ENCODE measurements around the gene UPF1. TPM values are rescaled to one million over a fixed set of nuclear protein-coding genes. Genes with fewer than 3 reads are reported as not detected.

UPF1 gene
- total RNA-seq, 4 donors from 2014 or later: 63.9 to 157 (median 127) TPM

GRCh38 chr19:18858906-18859646 lies 27.3 kb downstream of the UPF1 start:
- TF ChIP-seq CTCF (IDR thresholded peaks at IDR 0.05) (no peak), POLR2A (IDR thresholded peaks at IDR 0.05) (no peak)
- peak in 1 of 3 donors; percentile 43 for DNase-seq
- H3K36me3 ChIP-seq: peaks cover 0 to 100% (median 0%) of the 10 kb centered on the region in 3 donors

GRCh38 chr19:18859676-18860301 lies 28.0 kb downstream of the UPF1 start:
- Histone ChIP-seq H3K27ac (no peak overlapping the region), H3K9me3 (no peaks in the 10 kb centered on the region), H3K4me3 (no peak overlapping the region), H3K36me3 (peaks cover 0 to 100% (median 0%) of the 10 kb centered on the region in 3 donors), H3K27me3 (no peaks in the 10 kb centered on the region), H3K4me1 (no peaks in the 10 kb centered on the region)
- DNase-seq: peak in 1 of 3 donors; percentile 43
- TF ChIP-seq POLR2A (IDR thresholded peaks at IDR 0.05) (no peak), CTCF (IDR thresholded peaks at IDR 0.05) (no peak)

More at GRCh38 chr19:18858906-18859646, 27.3 kb downstream of the UPF1 start:
- no peak overlapping the region for H3K4me3 ChIP-seq
- no peak overlapping the region for H3K27ac ChIP-seq
- no peaks in the 10 kb centered on the region for H3K4me1 ChIP-seq
- no peaks in the 10 kb centered on the region for H3K27me3 ChIP-seq
- H3K9me3 ChIP-seq: no peaks in the 10 kb centered on the region

- Histone ChIP-seq H3K36me3 (peaks cover 0 to 100% (median 0%) of the 10 kb centered on the region in 3 donors), H3K27ac (no peak overlapping the region), H3K27me3 (no peaks in the 10 kb centered on the region), H3K4me3 (no peak overlapping the region), H3K9me3 (no peaks in the 10 kb centered on the region), H3K4me1 (no peaks in the 10 kb centered on the region)
- TF ChIP-seq POLR2A (IDR thresholded peaks at IDR 0.05) (no peak), CTCF (IDR thresholded peaks at IDR 0.05) (no peak)
- no peak for DNase-seq
Observed at GRCh38 chr19:18860302-18860700, 28.5 kb downstream of the UPF1 start.

- Histone ChIP-seq H3K4me3 (no peak overlapping the region), H3K27me3 (no peaks in the 10 kb centered on the region), H3K4me1 (no peaks in the 10 kb centered on the region), H3K27ac (no peak overlapping the region), H3K9me3 (no peaks in the 10 kb centered on the region), H3K36me3 (peaks cover 0 to 100% (median 0%) of the 10 kb centered on the region in 3 donors)
- TF ChIP-seq CTCF (IDR thresholded peaks at IDR 0.05) (no peak), POLR2A (IDR thresholded peaks at IDR 0.05) (no peak)
- no peak for DNase-seq
Observed at GRCh38 chr19:18860725-18861124, 29.0 kb downstream of the UPF1 start.

GRCh38 chr19:18861235-18861634 lies 29.5 kb downstream of the UPF1 start:
- H3K27ac ChIP-seq: no peak overlapping the region
- H3K4me3 ChIP-seq: no peak overlapping the region
- DNase-seq: peak in 1 of 3 donors; percentile 40
- H3K4me1 ChIP-seq: no peaks in the 10 kb centered on the region
- H3K9me3 ChIP-seq: no peaks in the 10 kb centered on the region
- no peaks in the 10 kb centered on the region for H3K27me3 ChIP-seq
- TF ChIP-seq CTCF (IDR thresholded peaks at IDR 0.05) (no peak), POLR2A (IDR thresholded peaks at IDR 0.05) (no peak)
- H3K36me3 ChIP-seq: peaks cover 0 to 100% (median 0%) of the 10 kb centered on the region in 3 donors

Measured in Peyer's patch (tissue), 4 donors.